DOHH2 (cell line): Measurements from ENCODE around the gene AGBL4.

Source experiments
- EZH2phosphoT487 ChIP-seq: fragments of 200-600 bp; sonication (generic); IDR thresholded peaks from 2 replicates; pipeline ENCODE4 v1.6.1; 2017; ENCODE audit warnings: borderline replicate concordance, mild to moderate bottlenecking, antibody characterized with exemption, low read length, moderate library complexity, mixed read lengths
- TF ChIP-seq, protein P1 (sequence below): fragments of 200-600 bp; sonication (generic); IDR thresholded peaks from one replicate; pipeline ENCODE4 v1.5.1; 2014; ENCODE audit warnings: antibody characterized with exemption, mild to moderate bottlenecking, low read depth, low read length; ENCODE audit not compliant: poor library complexity, severe bottlenecking

DNA sequence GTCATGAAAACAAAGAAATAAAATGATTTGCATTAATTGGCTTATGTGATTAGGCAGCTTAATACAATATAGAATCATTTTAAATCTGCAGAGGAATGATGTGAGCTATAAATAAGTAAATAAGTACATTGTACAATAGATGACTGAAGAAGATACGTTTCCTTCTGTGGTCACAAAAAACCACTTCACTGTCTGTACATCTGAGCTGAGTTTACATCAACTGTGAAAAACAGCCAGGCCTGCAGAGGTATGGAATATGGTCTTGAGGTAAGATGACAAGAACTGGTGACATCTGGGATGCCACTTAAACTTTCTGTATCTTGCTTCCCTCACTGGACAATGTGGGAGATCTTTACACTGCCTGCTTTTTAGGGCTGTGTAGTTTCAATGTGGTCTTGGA lies 1117.0 kb downstream of the AGBL4 start:
- TF ChIP-seq, protein P1, sequence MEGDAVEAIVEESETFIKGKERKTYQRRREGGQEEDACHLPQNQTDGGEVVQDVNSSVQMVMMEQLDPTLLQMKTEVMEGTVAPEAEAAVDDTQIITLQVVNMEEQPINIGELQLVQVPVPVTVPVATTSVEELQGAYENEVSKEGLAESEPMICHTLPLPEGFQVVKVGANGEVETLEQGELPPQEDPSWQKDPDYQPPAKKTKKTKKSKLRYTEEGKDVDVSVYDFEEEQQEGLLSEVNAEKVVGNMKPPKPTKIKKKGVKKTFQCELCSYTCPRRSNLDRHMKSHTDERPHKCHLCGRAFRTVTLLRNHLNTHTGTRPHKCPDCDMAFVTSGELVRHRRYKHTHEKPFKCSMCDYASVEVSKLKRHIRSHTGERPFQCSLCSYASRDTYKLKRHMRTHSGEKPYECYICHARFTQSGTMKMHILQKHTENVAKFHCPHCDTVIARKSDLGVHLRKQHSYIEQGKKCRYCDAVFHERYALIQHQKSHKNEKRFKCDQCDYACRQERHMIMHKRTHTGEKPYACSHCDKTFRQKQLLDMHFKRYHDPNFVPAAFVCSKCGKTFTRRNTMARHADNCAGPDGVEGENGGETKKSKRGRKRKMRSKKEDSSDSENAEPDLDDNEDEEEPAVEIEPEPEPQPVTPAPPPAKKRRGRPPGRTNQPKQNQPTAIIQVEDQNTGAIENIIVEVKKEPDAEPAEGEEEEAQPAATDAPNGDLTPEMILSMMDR = no peak
- TF ChIP-seq EZH2phosphoT487 = no peak
